Right atrium auricular region (tissue), 2 donors: Measurements from ENCODE around the gene BCL2A1. TPM values are rescaled to one million over a fixed set of nuclear protein-coding genes. Genes with fewer than 3 reads are reported as not detected.
"Not testable (repeated sequence)": the region's sequence is repeated elsewhere in the genome, so short reads cannot be mapped to it uniquely, and the experiment has no call there.

Source experiments
- DNase-seq: peaks from one replicate; pipeline ENCODE4 v3.0.0-alpha.2; 2019; ENCODE audit warnings: low spot score
- H3K27ac ChIP-seq, 2 donors: fragments of 200-600 bp; sonication (generic); 1 replicate in 1 of 2; 2 replicates in 1 of 2; pipeline ENCODE4 v1.5.1; 2016 to 2019
- H3K27me3 ChIP-seq, 2 donors: fragments of 200-600 bp; sonication (generic); one replicate each; pipeline versions ENCODE4 v1.5.1 to v1.6.0; 2017 to 2019
- H3K36me3 ChIP-seq: fragments of 200-600 bp; sonication (generic); one replicate; pipeline ENCODE4 v1.5.1; 2016
- H3K4me1 ChIP-seq, 2 donors: fragments of 200-600 bp; sonication (generic); one replicate each; pipeline versions ENCODE4 v1.5.1 to v1.6.0; 2017 to 2019
- H3K4me3 ChIP-seq, 2 donors: fragments of 200-600 bp; sonication (generic); 1 replicate in 1 of 2; 2 replicates in 1 of 2; pipeline ENCODE4 v1.5.1; 2017 to 2019; ENCODE audit warnings: mild to moderate bottlenecking in 1 of 2, moderate library complexity in 1 of 2
- H3K9me3 ChIP-seq, 2 donors: fragments of 200-600 bp; sonication (generic); one replicate each; pipeline ENCODE4 v1.5.1; 2019
- CTCF ChIP-seq, 2 donors: fragments of 200-600 bp; sonication (generic); IDR thresholded peaks; one replicate each; pipeline ENCODE4 v1.5.1; 2019; ENCODE audit warnings: antibody characterized with exemption in 2 of 2
- total RNA-seq, 2 donors: library from RNA; depleted of rRNA; stranded (reverse); fragments of >200 nt; gene quantifications; one replicate each; pipeline ENCODE4 v1.1.0, GENCODE V29; 2016

The BCL2A1 gene
- total RNA-seq, 2 donors from 2014 or later = 1.5 to 3.1 TPM

GRCh38 chr15:79930516-79930915, 40.5 kb downstream of the BCL2A1 start:
- H3K27ac ChIP-seq = no peak overlapping the region
- TF ChIP-seq CTCF (IDR thresholded peaks at IDR 0.05) = no peak
- no peak for DNase-seq
- no peaks in the 10 kb centered on the region for H3K27me3 ChIP-seq
- H3K9me3 ChIP-seq = no peaks in the 10 kb centered on the region
- no peak overlapping the region for H3K4me3 ChIP-seq
- no peaks in the 10 kb centered on the region for H3K36me3 ChIP-seq
- no peaks in the 10 kb centered on the region for H3K4me1 ChIP-seq

GRCh38 chr15:79929412-79929811, 41.6 kb downstream of the BCL2A1 start:
- H3K27me3 ChIP-seq = no peaks in the 10 kb centered on the region
- peaks cover 0 to under 1% of the 10 kb centered on the region in 2 donors for H3K4me1 ChIP-seq
- TF ChIP-seq CTCF (IDR thresholded peaks at IDR 0.05) = no peak
- no peak overlapping the region for H3K27ac ChIP-seq
- no peak for DNase-seq
- no peak overlapping the region for H3K4me3 ChIP-seq
- no peaks in the 10 kb centered on the region for H3K36me3 ChIP-seq
- H3K9me3 ChIP-seq = no peaks in the 10 kb centered on the region

GRCh38 chr15:79926116-79926515, 44.9 kb downstream of the BCL2A1 start:
- H3K4me3 ChIP-seq, H3K9me3 ChIP-seq, H3K27ac ChIP-seq, H3K36me3 ChIP-seq, DNase-seq, H3K27me3 ChIP-seq: not testable (repeated sequence)
- peaks cover 0 to 12% of the 10 kb centered on the region in 2 donors for H3K4me1 ChIP-seq

- DNase-seq = no peak
- no peak for TF ChIP-seq CTCF (IDR thresholded peaks at IDR 0.05)
- Histone ChIP-seq H3K27me3 (no peaks in the 10 kb centered on the region), H3K9me3 (peaks cover 3 to 12% of the 10 kb centered on the region in 2 donors), H3K27ac (peak overlapping the region; percentile 93 to 96), H3K36me3 (no peaks in the 10 kb centered on the region), H3K4me3 (peak overlapping the region; percentile 77 to 95), H3K4me1 (peaks cover 0 to 12% of the 10 kb centered on the region in 2 donors)
Observed at GRCh38 chr15:79924379-79924778, 46.6 kb downstream of the BCL2A1 start.

GRCh38 chr15:79923515-79924169, 47.4 kb downstream of the BCL2A1 start:
- Histone ChIP-seq H3K9me3 (peaks cover 8 to 20% of the 10 kb centered on the region in 2 donors), H3K27me3 (no peaks in the 10 kb centered on the region), H3K36me3 (no peaks in the 10 kb centered on the region), H3K4me1 (peaks cover 0 to 12% of the 10 kb centered on the region in 2 donors), H3K4me3 (peak overlapping the region; percentile 77 to 95), H3K27ac (peak overlapping the region; percentile 93 to 96)
- no peak for TF ChIP-seq CTCF (IDR thresholded peaks at IDR 0.05)
- peak; percentile 88 for DNase-seq

GRCh38 chr15:79923079-79923514, 47.9 kb downstream of the BCL2A1 start:
- TF ChIP-seq CTCF (IDR thresholded peaks at IDR 0.05) = no peak
- no peaks in the 10 kb centered on the region for H3K27me3 ChIP-seq
- peak; percentile 62 for DNase-seq

More at GRCh38 chr15:79923079-79923514, 47.9 kb downstream of the BCL2A1 start:
- peaks cover 11 to 20% of the 10 kb centered on the region in 2 donors for H3K9me3 ChIP-seq
- peaks cover 0 to 12% of the 10 kb centered on the region in 2 donors for H3K4me1 ChIP-seq
- no peaks in the 10 kb centered on the region for H3K36me3 ChIP-seq
- peak overlapping the region; percentile 93 to 96 for H3K27ac ChIP-seq
- H3K4me3 ChIP-seq = peak overlapping the region; percentile 77 to 95
